NCI-H1694 treated with DMSO at 0.1 percent for 48 hours (cell line): ENCODE data around the gene CHD2.
"Not testable (repeated sequence)": the region's sequence is repeated elsewhere in the genome, so short reads cannot be mapped to it uniquely, and the experiment has no call there.

Experiments
- DNase-seq: peaks from one replicate; lab custom pipeline; 2025; lab: John Stamatoyannopoulos, UW

CHD2 gene

DNA sequence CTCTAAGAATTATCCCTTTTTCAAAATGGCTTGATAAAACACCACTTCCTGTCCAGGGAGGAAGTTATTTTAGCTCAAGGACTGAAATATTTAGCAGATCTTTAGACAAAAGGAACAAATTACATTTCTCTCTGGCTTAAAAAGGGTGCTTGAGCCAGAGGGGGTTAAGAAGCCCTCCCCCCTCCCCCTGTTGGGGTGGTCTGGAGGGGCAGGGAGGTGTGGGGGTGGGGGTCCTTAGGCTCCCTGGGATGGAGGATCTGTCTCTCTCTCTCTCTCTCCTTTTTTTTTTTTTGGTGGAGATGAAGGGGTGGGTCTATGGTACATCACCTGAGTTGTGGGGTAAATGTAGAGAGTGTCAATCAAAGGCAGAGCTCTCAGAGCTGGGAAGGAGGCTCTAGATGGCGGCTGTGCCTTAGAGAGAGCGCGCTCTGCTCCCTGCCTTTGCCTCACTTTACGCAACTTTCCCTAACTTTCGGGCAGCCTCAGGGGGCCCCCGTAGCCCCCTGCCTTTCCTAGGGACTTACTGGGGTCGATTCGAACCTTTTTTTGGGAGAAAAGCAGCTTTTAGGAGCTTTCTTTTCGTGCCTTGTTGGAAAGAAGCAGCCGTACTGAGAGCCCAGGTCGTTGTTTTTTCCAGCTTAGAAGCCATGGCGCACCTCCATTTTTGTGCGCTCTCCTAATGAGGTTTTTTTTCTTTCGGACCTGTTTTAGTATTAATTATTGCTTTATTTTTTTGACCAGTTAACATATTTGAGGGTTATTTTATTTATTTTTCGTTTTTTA lies at the start of gene CHD2:
Gene CHD2 (plus strand): TSS at position 377 of the 783 bp plus-strand sequence. CDS start 914 bp downstream, outside the sequence.
- peak; percentile 90 for DNase-seq

DNA sequence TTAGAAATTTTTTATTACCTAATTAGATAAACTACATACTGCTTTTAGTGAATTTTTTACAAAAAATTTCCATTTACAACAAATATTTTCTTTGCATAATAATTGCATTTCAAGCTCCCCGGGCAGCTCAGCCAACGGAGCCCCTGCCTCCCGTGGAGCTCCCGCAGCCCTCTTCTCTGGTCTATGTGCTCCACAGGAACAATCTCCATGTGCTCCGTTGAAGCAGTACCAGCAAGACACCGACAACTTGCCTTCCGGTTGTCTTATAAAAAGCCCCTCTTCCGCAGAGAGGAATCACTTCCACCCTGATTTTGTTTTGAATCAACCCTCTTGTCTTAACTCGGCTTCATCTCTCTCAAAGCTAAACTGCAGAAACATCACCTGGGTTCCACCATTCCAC lies 46.9 kb upstream of the CHD2 start:
- no peak for DNase-seq

DNA sequence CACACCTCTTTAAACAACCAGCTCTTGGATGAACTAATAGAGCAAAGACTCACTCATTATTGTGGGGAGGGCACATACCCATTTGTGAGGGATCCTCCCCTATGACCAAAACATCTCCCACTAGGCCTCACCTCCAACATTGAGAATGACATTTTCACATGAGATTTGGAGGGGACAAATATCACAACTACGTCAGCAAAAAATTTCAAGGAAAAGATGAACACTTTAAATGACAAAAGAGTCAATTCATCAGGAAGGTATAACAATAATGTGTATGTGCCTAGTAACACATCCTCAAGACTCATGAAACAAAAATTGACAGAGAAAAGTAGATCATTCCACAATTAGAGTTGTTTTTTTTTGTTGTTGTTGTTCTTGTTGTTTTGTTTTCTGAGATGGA lies 38.4 kb upstream of the CHD2 start:
- no peak for DNase-seq

- no peak for DNase-seq
Measured at GRCh38 chr15:92864127-92864814, 35.9 kb upstream of the CHD2 start.

DNA sequence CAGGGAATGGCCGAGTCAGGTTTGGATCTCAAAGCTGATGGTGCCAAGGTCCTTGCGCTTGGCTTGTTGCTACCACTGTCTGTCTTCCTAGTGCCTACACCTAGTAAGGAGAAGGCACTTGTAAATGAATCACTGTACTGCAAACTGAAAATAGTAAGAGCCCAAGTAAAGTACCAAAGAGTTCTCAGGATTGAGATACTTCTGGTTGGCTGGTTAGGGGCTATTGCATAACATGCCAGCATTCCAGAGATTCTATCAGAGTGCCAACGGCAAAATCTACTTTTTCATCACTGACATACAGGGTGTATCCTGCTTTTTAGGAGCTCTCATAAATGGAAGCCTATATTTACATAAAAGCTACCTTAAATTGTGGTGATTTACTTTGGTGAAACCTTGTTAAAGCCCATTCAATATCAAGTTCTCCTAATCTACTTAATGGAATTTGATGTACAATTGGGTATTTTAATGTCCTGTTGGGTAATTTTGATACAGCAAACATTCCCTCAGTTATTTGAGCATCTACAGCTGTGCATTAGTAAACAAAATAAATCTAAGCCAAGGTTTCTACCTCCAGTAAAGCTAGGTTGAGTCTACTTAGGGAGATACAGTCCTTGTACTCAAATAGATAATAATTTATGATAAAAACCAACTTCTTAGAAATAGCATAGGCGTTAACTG lies 30.7 kb upstream of the CHD2 start:
- DNase-seq = no peak

GRCh38 chr15:92870010-92870591 lies 30.0 kb upstream of the CHD2 start:
- no peak for DNase-seq

DNA sequence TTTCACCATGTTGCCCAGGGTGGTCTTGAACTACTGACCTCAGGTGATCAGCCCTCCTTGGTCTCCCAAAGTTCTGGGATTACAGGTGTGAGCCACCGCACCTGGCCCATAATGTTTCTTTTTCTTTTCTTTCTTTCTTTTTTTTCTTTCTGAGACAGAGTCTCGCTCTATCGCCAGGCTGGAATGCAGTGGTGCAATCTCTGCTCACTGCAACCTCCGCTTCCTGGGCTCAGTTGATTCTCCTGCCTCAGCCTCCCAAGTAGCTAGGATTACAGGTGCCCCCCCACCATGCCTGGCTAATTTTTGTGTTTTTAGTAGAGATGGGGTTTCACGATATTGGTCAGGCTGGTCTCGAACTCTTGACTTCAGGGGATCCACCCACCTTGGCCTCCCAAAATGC lies 27.2 kb upstream of the CHD2 start:
- not testable (repeated sequence) for DNase-seq

DNA sequence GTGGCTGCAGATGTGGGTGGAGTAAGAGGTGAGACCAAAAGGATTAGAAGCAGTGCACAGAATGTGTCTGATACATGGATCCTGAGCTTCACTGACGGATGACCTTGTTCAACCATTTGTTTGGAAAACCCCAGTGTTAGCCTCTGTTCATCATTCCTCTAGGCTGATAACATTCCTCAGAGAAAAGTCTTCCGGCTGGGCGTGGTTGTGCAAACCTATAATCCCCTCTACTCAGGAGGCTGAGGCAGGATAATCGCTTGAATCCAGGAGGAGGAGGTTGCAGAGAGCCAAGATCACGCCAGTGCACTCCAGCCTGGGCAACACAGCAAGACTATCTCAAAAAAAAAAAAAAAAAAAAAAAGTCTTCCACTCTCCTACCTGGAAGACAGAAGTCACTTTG lies 23.1 kb upstream of the CHD2 start:
- no peak for DNase-seq

- DNase-seq = no peak
Measured at GRCh38 chr15:92877416-92877815, 22.7 kb upstream of the CHD2 start.

- no peak for DNase-seq
Measured at GRCh38 chr15:92878593-92879053, 21.5 kb upstream of the CHD2 start.

DNA sequence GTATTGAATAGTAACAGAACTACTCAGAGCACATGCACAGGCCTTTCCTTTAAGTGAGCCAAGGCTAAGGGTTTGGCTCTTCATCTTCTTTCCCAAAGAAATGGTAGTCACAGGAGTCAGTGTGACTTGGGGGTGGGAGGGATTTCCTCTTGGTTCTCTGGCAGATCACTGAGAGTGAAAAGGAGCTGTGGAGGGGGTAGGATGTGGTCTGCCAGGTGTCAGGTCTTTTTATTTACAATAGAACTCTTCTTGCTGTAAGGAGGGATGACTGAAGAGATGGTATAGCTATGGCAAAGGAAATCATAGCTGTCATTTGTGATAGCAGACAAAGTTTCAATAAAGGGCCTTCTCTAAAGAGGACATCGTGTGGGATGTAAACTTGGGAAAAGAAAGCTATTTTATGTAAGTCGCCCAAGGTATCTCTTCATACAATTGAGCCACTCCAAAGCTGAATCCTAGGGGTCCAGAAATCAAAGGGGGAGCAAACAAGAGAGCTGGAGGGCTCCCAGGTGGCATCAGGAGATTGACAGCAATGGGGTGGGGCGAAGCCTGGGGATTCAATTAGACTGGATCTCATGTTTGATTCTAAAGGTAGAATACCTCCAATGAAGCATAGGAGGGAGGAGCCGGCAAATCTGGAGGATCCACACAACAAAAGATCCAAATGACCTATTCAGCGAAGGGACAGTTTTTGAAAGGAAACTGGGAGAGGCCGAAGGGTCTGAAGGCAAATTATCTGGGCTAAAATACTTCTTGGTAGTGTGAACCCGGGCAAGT lies 20.0 kb upstream of the CHD2 start:
- DNase-seq = no peak

DNA sequence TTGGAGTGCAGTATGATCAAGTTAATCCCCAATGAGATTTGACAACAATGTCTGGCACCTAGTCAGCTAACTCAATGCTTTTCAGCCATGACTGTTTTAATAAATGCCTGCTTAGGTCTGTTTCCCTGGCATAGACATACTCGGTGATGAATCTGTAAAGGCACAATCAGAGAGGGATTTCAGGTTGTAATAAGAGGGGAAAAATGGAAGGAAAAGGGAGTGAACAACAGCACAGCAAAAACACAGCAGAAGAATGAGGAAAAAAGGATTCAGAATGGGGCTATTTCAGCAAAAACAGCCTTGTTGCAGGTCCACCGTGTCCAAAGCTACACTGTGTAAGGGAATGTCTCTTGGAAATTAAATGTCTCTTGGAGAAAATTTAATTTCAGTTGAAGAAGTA lies 19.3 kb upstream of the CHD2 start:
- DNase-seq = no peak

GRCh38 chr15:92881211-92881754 lies 18.8 kb upstream of the CHD2 start:
- DNase-seq = peak; percentile 54

DNA sequence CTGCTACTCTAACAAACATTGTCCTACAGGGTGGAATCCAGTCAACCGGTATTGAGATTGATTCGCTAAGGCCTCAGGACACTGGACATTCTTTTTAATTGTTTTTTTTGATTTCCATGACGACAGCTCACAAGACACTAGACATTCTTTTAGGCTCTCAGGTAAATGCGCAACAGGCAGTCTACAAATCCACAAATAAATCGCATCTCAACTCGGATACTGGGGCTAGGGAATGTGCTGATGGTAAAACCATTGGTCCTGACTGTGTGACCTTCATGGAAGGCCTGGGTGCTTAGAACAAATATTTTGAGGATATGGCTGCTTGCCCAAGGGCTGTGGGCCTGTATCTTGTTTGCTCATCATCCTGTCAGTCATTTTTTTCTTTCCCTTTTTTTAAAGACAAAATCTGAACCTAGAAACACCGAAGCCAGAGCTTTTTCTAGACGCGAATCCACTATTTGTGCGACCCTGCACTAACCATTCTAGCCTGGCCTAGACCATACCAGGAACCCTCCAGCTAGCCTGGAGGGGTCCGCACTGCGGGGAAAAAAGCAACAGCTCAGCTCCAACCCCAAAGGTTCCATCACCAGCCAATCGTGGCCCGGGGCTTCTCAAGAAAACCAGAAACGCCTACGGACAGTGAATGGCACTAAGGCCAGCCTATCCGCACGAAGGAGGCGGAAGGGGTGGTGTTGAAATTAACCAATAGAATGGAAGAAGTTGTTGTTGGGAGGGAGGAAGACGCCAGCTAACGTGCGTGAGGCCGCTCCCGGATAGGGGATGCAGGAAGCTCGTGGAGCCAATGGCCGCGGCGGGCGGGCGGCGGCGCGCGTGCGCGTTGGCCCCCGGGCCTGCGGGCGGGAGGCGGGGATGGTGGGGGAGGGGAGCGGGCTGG lies 18.1 kb upstream of the CHD2 start:
- DNase-seq = peak; percentile 97

GRCh38 chr15:92882697-92883162 lies 17.4 kb upstream of the CHD2 start:
- DNase-seq = peak; percentile 97

GRCh38 chr15:92883163-92883875 lies 16.8 kb upstream of the CHD2 start:
- no peak for DNase-seq

GRCh38 chr15:92883876-92884435 lies 16.2 kb upstream of the CHD2 start:
- peak; percentile 57 for DNase-seq

DNA sequence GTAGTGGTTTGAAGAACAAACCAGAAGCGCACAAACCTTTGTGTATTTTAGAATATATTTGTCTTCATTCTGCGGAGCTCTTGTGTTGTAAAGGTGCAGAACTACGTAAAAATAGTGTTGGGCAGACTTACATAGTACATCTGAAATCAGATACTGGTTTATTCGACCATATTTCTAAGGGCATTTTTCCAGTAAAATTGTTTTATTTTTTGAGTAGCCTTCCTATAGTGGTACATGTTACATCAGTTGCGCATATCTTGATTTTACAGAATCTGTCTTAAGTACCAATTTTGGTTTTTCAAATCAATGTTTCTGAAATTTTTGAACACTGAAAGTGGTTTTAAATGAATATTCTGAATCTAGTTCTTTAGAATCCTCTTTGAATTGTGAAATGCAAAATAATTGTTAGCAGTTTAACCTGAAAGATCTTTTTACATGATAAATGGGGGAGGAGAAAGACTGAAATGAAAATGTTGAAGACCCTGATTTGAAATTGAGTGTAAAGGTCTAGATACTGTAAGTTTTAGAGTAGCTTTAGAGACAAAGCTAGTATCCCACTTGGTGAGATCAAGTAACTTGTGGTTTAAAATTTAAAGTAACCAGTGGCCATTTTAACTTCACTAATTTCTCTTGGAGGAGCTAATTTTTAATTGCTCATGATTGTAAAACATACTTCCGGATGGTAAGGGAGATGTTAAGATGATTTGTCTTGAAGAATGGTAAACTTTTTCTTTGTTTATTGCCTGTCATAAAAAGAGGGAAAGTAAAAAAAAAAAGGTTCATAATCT lies 15.5 kb upstream of the CHD2 start:
- DNase-seq = peak; percentile 57
